Activated CD4-positive, alpha-beta T cell treated with anti-CD3 and anti-CD28 coated beads for 24 hours (primary cell): Measurements from ENCODE around the gene CD276.

Experiments
- DNase-seq, 2 donors: peaks; one replicate each; pipeline ENCODE4 v3.0.0-alpha.2; 2020; ENCODE audit warnings: low read depth in 2 of 2

The CD276 gene

GRCh38 chr15:73747847-73748590 lies 63.8 kb downstream of the CD276 start:
- DNase-seq: no peak

- DNase-seq: no peak
Measured at GRCh38 chr15:73748730-73749129, 64.5 kb downstream of the CD276 start.

- no peak for DNase-seq
Measured at GRCh38 chr15:73749533-73749932, 65.3 kb downstream of the CD276 start.

DNA sequence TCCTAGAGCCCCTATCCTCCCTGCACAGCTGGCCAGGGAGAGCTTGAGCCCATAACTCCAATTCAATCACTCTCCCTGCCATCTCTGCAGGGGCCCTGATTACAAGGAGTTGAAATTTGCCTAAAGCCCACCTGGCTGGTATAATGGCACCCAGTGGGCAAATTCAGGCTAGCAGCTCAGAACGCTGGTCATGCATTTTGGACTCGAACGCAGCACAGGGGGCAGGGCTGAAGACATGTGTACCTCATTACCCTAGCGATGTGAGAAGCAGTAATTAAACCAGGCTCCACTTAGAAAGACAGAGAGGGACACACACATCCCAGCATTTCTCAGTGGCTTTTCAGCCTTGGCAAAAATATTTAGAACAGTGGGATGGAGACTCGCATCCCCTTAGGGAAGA lies 65.8 kb downstream of the CD276 start:
- DNase-seq: no peak

- DNase-seq: no peak
Measured at GRCh38 chr15:73750438-73750837, 66.3 kb downstream of the CD276 start.

GRCh38 chr15:73750951-73751350 lies 66.8 kb downstream of the CD276 start:
- no peak for DNase-seq

DNA sequence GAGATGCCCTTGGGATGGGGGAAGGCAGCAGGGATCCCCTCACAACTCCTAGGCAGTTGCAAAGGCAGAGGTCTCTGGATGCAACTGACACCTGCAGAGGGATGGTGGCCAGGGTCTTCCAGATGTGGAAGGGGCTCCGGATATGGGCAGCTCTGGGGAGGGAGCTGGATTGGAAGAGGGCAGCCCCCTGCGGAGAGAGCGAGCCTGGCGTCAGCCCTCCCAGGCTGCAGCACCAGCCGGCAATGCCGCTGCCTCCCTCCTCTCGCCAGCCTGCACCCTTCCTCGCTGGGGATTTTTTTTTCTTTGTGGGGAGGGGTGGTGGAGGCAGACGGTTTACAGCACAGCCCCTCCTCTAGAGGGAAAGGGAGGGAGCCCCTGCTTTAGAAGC lies 67.3 kb downstream of the CD276 start:
- no peak for DNase-seq

DNA sequence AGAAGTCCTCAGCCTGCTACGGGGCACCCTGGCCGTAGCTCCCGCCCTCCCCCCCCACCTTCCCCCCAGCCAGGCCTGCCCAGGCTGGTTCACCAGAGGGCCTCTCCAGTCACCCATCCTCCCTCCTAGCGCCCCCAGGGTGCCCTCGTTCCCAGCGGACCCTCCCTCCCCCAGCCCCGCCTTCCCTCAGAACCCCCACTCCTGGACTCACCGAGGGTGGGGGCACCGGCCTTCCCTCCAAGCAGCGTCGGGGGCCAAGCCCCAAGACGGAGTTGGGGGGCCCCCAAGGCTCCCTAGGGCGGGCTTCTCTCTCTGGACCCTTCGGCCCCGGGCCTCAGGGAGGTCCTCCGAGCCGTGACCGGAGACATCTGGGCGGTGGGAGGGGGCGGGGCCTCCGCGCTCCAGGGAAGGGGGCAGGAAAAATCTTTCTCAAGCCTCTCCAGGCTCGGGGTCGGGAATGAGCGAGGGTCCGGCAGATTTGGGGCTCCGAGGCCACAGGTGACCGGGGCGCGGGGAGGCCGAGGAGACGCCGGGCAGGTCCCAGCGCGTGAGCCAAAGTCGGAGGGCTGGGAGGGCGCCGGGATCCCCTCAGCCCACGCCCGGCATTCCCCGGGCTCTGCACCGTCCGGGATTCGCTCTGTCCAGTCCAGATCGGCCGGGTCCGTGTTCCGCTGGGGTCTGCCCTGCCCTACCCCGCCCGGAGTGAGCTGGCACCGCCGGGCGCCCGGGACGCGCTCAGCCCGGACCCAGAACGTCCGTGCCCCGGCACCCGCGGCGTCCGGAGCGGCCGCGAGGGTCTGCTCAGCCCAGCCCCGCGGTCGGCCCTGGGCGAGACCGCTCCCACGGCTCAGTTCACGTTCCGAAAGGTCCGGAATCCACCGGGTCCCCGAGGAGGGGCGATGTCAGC lies 68.0 kb downstream of the CD276 start:
- no peak for DNase-seq

GRCh38 chr15:73752806-73753193 lies 68.6 kb downstream of the CD276 start:
- no peak for DNase-seq

GRCh38 chr15:73753250-73754130 lies 69.3 kb downstream of the CD276 start, which contains the start of gene INSYN1:
INSYN1 (minus strand) TSS chr15:73753351; CDS start chr15:73751130, 2,221 bp downstream.
- DNase-seq: no peak

GRCh38 chr15:73754461-73754860 lies 70.3 kb downstream of the CD276 start:
- no peak for DNase-seq

DNA sequence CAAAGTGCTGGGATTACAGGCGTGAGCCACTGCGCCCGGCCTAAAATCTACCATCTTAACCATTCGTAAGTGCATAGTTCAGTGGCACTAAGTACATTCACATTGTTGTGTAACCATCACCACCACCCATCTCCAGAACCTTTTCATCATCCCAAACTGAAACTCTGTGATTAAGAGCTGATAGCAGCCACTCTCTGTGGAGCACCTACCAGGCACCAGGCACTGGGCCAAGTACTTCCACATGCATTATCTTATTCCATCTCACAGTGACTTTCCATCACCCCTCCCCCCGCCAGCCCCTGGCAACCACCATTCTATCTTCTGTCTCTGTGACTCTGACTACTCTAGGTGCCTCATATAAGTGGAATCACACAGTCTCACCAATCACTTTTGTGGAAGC lies 71.3 kb downstream of the CD276 start:
- no peak for DNase-seq

GRCh38 chr15:73755946-73756345 lies 71.8 kb downstream of the CD276 start:
- DNase-seq: no peak

DNA sequence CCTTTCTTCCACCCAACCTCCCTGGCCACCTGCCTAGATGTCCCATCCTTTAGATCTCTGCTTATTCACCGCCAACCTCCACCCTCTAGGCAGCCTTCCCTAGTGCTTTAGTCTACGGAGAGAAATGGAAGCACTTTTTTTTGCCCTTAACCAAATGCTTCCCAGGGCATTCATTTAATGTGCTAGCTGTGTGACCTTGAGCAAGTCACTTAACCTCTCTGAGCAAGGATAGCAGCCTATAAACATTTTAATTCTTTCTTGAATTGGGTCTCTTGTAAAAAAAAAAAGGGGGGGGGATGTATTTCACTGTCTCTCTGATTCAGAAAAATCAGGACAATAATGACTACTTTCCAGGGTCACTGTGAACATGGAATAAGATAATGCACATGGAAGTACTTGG lies 72.2 kb downstream of the CD276 start:
- no peak for DNase-seq

DNA sequence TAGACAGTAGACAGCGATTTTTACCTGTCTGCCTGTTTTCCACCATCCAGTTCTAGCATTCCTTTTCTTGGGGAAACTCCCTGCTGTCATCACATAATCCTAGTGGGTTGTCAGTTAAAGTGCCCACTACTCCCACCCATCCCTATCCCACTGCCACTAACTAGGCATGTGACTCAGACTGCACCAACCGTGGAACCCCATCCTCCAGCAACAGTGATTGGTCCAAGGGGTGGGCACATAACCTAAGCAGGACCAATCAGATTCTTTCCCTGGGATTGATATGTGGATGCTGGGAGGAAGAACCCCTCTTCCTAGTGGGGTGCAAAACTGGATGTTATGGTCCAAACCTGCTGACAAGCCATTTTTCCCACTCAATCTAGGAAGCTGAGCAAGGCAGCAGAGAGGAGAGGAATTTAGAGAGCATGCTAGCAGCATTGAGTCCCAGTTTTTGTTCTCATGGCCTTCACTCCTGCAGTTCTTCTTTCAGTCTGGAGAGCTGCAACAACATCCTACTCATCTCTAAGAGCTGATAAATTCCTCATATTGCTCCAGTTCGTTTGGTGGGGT lies 72.8 kb downstream of the CD276 start:
- DNase-seq: no peak

DNA sequence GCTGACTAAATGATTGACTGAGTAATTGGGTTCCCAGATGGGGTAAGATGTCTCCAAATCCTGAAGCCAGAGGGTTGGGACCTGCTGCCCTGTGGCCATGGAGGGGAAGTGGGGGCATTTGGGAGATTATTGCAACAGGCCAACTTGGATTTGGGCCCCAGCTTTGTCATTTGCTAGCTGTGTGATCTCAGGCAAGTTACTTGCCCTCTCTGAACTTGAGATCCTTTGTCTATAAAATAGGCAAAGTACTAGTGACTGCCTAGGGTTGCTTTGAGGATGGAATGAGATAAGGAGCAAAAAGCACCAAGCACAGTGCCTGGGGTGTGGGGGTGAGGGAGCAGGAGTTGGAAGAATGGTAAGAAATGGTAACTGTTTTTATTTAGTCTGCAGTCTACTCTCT lies 73.4 kb downstream of the CD276 start:
- no peak for DNase-seq

DNA sequence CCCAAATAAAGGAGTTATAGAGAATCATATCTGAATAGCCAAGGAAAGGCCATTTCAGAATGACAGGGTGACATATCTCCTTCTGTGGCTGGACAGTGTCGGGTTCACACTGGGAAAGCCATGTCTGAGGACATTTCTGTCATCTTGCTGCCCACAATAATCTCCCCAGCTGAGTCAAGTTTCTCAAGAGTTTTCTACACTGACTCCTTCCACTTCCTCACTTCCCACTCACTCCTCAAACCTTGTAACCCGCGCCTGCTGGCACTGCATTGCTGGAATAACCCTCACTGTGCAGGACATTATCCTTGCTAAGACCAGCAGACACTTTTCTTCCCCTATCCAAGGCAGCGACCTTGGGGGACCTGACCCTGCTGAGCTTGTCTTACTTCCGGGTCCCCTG lies 74.3 kb downstream of the CD276 start:
- DNase-seq: no peak

DNA sequence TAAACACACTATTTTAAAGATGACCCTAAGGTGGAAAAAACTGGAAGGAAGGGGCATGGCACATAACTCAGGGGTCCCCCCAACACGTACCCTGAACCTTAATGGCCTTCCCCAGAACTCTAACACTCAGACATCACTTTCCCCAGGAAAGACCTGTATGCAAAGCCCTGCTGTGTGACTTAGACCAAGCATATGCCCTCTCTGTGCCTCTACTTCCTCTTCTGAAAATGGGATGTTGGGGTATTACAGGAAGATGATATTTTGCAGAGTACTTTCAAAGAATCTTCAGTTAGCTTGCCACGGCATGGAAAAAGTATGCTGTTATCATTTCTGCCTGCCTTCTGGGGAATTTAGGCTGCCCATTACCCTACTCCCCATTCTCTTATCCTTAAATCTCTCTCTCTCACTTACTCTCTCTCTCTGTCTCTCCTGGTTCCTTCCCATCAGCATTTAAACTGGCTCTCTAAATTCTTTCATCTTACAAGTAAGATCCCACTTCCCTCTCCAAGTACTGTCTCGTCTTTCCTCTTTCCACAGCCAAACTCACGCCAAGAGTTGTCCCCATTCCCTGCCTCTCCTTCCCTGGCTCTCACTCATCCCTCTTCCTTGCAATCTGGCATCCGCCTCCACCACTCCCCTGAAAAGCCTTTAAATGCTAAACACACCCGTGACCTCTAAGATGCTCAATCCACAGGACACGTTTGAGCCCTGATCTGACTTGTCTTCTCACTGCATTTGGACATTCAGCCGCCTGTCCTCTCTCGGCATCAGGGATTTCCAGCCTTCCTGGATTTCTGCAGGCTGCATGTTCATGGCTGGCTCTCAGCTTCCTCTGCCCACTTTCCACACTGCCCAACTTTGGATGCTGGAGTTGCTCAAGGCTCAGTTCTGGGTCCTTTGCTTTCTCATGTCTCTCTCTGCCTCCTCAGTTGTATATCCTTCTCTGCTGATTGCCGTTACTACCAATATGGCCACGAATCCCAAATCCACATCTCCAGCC lies 76.4 kb downstream of the CD276 start:
- DNase-seq: no peak

DNA sequence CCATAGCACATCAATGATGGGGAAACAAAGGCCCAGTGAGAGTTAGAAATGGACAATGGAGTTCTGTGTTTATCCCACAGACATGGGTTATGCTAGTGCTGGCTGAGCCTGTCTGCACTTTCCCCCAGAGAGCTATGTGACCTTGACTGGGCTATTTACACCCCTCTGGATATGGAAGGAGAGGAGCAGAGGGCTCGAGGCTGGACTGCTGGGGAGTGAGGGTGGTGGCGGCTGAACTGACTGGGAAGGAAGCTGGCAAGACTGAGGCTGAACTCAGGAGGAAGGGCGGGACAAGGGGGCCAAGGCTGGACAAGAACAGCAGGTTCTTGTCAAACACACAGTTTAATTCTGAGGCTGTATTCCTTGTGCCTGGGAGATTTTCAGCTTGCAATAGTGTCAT lies 79.7 kb downstream of the CD276 start:
- DNase-seq: no peak
